NCI-H69 (cell line): ENCODE results near the gene KRTAP10-12.
"Not testable (repeated sequence)": the region's sequence is repeated elsewhere in the genome, so short reads cannot be mapped to it uniquely, and the experiment has no call there.

ENCODE experiments used
- DNase-seq: peaks from one replicate; lab custom pipeline; 2025; lab: John Stamatoyannopoulos, UW

The KRTAP10-12 gene

DNA sequence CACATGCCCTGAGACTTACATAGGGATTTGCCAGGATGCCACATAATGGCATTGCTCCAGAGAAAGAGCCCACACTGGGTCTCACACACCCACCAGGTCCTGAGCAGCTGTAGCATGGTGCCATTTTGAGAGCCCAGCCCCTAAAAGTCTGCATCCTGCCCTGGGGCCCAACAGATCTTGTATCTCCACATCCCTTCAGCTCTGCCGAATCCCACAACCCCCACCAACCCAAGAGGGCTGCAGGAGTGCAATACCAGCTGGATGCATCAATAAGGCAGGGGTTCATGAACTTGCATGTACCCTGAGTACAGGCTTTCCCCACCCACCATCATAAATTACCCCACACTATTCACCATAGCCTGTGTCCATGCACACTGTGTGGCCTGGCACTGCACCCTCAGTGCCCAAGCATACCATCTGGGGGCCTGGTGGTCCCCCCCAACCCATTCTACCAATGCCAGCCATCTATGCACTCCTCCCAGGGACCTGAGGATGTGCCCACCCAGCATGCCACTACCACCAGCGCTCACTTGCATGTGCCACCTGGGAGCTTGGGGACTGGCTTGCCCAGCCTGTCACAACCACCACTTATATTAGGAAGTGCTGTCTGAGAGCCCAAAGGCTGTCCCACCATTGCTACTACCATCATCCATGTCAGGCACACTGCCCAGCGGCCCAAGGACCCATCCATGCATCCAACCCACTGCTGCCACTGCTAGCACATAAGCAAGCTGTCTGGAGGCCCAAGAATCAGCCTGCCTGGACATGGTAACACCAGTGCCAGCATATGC is 26.1 kb upstream of the KRTAP10-12 start:
- DNase-seq, result no peak

DNA sequence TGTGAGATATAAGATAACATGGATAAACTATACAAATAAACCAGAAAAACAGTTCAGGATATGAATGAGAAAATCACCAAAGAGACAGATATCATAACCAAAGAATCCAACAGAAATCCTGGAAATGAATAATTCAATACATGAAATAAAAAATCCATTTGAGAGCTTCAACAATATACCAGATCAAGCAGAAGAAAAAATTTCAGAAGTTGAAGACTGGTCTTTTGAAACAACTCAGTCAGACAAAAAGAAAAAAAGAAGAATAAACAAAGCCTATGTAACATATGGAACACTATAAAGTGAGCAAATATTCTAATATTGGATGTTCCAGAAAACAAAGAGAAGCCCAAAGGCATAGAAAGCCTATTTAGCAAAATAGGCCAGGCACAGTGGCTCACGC is 25.1 kb upstream of the KRTAP10-12 start:
- DNase-seq, result no peak

DNA sequence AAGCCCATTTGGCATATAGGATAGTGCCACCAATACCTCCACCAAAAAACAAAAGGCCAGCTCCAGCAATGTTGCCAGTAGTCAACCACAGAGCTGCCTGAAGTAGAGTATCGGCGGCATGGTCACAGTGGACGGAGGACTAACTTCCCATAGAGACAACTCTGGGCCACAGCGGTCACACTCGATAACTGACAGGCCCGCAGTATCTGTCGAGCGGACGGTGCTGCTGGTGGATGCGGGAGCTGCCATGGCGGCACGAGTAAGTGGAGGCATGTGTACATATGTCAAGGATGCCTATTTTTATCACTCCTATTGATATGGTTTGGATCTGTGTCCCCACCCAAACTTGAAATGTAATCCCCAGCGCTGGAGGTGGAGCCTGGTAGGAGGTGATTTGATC is 19.1 kb upstream of the KRTAP10-12 start:
- DNase-seq, result no peak

DNA sequence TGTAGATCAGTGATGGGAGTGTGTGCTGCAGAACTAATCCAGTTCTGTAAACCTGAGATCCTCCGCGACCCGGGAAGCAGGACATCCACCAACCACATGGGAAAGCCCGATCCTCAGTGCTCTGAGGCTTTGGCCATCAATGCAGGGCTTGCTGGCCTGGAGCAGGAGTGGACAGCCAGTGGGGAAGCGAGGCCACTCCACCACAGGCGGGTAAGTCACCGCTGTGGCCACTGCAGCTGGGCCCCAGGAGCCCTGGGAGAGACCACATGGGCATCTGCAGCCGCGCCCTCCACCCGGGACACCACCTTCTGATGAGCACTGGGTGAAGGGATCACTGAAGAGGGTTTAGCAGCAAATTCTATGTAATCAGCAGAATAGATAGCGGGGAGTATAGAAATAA is 15.8 kb upstream of the KRTAP10-12 start:
- DNase-seq, result no peak

DNA sequence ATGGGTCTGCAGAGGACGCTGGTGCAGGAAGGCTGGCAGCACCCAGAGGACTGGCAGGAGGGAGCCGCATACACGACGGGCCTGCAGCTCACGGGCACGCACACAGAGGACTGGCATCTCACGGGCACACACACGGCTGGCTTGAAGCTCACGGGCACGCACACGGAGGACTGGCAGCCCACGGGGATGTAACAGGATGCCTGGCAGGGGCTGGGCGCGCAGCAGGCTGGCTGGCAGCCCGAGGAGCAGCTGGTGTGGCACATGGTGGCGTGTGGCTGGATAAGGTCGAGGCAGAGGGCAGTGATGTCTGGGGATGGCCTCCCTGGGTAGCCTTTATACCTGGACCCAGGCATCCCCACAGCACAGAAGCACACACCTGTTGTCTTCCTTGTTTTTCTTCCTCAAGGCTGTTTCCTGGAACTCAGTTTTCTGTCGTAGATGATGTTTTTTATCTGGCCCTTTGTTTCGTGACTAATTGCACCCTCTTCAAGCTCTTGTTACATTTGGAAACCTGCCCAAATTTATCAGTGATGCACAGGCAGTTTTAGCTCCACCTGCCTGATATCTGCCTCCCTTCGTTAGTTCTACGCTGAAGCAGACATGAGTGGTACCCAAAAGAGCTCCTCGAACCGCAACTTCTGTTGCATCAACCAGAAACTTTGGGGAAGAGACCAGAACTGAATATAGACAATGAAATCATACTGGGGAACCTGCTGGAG is 15.0 kb upstream of the KRTAP10-12 start, which contains the start of gene KRTAP12-1:
TSS of gene KRTAP12-1 (minus strand) at position 303 of the 719 bp plus-strand sequence. CDS start at position 263, 40 bp downstream.
- peak; percentile 98 for DNase-seq

DNA sequence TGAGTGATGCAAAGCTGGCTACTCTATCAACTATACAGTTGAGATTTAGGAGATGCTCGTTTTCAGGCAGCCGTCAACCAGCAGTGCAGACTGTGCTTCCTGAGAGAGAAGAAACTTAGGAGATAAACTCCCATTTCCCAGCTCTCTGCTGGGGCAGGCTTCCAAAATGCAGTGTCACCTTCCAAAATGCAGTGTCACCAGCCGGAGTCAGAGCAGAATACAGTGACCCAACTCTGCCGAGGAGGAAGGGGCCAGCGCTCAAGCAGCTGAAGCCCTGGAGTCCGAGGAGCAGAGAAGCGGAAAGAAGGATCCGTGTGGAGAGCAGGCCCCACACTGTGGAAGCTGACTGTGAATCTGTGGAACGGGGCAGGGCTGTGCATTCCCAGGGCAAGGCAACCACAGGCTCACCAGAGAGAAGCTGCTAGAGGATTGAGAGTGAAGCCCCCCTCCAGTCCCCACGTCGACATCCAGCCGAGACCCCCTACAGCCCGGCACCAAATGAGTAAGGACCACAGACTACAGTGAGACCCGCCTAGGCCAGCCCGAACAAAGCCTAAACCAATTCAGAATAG is 14.3 kb upstream of the KRTAP10-12 start:
- DNase-seq, result no peak

DNA sequence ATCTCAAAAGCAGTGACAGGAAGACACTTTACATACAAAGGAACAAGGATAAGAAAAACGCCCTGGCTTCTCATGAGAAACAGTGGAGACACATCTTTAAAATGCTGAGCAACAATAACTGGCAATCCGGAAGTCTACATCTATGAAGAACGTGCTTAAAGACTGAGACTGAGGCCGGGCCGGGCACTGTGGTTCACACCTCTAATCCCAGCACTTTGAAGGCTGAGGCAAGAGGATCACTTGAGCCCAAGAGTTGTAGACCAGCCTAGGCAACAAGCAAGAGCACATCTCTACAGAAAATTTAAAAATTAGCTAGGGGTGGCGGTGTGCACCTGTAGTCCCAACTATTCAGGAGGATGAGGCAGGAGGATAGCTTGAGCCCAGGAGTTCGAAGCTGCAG is 12.9 kb upstream of the KRTAP10-12 start:
- DNase-seq, result no peak

DNA sequence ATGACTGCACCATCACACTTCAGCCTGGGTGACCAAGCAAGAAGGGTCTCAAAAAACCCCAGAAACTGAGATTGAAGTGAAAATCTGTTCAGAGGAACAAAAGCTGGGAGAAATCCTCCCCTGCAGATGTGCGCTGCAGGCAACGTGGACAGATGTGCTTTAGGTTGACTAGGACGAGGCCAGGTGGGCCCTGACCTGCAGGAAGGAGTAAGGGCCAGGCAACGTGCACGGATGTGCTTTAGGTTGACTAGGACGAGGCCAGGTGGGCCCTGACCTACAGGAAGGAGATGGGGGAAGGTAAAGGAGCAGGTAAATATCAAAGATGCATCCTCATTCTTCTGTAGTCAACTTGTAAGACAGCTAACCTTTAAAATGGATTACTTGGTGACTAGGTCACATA is 12.5 kb upstream of the KRTAP10-12 start:
- DNase-seq, result no peak

DNA sequence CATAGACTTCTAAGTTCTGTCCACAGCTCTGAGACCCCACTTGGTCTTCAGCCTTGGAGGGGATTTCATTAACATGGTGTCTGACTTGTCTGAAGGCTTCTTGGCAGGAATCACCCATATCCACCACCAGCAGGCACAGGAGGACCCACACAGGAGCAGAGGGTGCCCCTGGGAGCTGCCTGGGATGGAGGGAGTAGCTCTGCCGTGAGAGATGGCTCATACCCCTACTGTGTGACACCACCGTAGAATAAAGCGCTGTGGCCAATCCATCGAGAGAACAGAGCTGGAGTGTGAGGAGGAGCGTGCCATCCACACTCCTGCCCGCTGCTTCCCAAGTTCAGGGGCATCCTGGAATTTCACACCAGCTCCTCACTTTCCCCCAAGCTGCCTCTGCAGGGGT is 11.9 kb upstream of the KRTAP10-12 start:
- not testable (repeated sequence) for DNase-seq

DNA sequence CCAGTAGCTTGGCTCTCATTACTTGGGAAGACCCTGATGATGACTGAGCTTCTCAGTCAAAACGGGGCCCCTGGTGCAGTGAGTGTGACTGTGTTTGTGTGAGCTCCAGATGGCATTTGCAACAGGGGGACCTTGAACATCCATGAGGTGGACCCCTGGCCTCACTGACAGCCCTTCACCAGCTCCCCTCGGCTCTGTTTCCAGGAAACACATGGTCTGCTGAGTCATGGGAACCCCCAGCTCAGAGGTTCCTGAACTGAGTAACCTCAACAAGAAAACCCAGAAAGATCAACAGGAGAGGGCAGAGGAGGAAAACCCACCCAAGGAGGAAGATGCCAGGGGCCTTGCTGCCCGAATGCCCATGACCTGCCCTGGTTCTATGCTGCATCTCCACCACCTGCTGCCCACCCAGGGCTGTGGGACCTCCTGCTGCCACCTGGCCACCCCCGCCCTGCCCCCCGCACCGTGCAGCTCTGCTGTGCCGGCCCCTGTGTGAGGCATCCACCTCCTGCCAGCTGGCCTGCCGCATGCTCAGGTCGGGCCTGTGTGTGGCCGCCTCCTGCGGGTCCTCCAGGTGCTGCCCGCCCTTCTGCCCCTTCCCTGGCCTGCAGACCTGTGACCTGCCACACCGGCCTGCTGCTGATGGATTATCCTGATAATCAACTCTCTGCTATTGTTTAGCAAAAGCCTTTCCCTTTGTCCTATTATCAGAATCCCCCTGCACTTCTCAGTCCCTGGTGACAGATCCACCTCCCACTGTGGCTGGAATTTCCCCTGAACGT is 10.8 kb upstream of the KRTAP10-12 start:
- no peak for DNase-seq

DNA sequence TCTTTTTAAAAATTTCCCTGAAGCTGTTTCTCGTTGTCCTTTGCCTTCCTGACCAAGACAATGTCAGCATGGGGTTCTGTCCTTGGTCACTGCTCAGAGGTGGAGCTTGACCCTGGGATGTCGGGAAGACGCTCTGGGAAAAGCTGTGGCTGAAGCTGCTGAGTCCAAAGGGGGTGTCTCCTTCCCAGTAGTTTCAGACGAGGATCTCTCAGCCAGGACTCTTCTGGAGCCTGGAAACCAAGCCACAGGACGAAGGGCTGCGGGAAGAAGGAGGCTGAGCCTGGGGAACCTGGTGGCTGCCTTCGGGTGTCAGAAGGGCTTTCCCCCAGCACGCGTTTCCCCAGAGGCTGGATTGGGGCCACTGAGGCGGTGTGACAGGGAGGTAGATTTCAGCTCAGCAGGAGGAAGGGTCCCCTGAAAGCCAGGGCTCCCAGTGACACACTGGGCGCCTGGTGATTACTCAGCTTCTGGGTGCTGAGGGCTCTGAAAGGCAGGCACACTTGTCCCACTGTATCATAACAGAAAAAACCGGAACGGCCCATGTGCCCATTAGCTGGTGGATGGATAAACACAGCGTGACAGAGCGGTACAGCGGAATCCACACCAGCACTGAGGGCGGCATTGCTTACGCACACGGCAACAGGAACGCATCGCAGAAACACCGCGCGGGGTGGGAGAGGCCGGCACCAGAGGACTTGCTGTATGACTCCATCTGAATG is 10.0 kb upstream of the KRTAP10-12 start:
- peak; percentile 30 for DNase-seq

DNA sequence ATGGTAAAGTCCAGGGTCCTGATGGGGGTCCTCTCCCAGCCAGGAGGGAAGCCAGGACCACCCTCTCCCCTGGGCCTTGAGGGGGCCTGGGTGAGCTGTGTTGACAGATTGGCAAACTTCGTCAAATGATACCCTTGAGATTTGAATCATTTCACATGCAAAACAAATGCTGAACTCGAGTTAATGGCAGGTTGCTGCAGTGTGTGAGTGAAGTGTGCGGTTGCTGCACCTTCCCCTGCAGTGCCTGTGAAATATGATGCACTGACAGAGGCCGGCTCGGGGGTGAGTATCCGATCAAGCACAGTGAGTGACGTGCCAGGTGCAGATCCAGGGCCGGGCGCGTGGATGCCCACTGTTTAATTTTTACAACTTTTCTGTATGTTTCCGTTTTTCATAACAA is 9.3 kb upstream of the KRTAP10-12 start:
- peak; percentile 60 for DNase-seq

DNA sequence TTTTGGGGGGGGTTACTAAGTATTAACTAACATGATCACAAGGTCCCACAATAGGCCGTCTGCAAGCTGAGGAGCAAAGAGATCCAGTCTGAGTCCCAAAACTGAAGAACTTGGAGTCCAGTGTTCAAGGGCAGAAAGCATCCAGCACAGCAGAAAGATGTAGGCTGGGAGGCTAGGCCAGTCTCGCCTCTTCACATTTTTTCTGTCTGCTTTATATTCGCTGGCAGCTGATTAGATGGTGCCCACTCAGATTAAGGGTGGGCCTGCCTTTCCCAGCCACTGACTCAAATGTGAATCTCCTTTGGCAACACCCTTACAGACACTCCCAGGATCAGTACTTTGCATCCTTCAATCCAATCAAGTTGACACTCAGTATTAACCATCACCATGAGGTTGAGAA is 7.2 kb upstream of the KRTAP10-12 start:
- DNase-seq, result not testable (repeated sequence)

DNA sequence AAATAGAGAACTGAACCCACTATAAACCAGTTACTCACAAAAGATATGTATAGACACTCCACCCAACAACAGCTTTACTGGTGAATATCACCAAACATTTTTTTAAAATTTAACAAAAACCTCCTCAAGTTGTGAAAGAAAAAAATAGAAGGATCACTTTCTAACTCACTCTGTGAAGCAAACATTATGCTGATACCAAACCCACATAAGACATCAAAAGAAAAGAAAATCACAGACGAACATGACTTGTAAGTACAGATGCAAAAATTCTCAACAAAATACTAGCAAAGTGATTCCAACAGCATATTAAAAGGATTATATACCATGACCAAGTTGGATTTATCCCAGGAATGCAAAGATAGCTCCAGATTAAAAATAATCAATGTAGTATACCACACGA is 5.3 kb upstream of the KRTAP10-12 start:
- no peak for DNase-seq

DNA sequence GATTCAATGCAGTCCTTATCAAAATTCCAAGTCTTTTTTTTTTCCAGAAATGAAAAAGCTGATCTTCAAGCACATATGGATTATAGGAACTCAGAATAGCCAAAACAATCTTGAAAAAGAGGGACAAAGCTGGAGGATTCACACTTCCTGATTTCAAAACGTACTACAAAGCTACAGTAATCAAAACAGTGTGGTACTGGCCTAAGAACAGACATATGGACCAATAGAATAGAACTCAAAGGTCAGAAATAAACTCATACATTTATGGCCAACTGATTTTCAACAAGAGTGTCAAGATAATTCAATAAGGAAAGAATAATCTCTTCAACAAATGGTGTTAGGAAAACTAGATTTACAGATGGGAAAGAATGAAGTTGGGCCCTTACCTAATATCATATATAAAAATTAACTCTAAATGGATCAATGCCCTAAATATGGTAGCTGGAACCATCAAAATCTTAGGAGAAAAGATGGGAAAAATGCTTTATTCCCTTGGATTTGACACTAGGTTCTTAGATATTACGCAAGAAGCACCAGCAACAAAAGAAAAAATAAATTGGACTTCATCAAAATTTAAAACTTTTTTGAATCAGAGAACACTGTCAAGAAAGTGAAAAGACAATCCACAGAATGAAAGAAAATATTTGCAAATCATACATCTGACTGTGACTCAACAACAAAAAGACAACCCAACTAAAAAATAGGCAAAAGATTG is 4.0 kb upstream of the KRTAP10-12 start:
- no peak for DNase-seq

DNA sequence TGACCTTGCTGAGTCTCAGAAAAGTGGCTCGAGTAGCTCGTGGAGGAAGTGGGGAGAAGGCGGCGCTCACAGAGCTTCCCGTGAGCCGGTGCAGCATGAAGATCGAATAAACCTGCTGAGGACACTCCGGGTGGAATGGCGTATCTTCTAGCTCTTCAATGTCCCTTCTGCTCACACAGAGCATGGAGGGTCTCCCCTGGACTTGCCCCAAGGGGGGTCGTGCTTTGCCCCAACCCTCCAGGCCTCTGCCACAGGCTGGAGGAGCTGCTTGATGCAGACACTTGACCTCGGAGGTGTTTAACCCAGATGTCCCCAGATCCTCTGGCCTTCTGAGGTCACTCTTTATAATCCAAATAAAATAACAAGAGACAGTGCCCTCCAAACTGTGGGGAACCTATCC is 2.2 kb upstream of the KRTAP10-12 start:
- DNase-seq, result no peak

DNA sequence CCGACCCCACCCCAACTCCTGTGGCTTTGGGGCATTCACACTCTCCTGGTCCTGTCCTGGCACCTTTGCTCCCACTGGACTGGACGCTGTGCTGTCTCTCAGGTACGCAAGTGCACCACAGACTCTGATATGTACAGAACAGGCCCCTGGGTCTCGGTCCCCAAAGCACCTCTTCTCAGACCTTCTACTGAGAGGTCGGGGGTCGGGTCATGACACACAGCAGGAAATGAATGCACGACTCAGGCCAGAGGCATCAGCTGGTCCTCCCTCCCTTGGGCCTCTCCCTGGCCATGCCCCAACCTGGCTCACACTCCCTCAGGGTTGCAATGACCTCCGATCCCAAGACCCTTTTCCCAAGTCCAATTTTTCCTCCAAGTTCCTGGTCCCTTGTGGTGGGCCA is 1.8 kb upstream of the KRTAP10-12 start:
- no peak for DNase-seq

DNA sequence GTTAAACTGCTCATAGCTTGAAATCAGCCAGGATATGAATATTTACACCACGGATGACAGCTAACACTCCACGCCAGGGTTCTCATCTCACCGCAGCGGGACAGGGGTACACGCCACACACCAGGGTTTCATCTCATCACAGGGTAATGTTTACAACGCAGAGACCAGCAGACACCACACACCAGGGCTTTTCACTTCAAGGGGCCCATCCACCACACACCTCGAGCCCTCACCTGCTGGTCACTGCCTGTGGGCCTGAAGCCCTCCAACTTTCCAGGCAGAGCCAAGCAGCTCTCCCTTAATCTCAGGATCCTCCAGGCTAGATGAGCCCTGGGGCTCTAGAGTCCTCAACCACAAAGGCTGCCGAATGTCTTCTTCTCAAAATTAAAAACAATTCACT is 1.3 kb upstream of the KRTAP10-12 start:
- DNase-seq, result no peak

DNA sequence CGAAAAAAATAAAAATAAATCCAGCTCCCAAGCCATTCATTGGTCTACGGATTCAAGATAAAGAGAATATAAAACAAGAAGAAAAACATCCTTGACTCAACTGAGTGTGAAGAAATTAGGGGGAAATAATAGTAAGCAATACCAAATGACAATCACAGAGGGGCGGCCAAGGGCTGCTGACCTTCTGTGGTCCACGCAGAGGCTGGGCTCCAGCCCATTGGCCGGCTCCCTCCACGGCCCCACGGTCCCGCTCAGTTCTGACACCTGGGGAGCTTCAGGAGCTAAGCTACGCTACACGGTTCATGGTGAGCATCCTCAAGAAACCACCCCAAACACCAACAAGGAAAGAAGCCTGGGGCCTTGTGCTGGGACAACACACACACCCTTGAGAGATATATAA is 400 bp upstream of the KRTAP10-12 start:
- DNase-seq, result no peak

DNA sequence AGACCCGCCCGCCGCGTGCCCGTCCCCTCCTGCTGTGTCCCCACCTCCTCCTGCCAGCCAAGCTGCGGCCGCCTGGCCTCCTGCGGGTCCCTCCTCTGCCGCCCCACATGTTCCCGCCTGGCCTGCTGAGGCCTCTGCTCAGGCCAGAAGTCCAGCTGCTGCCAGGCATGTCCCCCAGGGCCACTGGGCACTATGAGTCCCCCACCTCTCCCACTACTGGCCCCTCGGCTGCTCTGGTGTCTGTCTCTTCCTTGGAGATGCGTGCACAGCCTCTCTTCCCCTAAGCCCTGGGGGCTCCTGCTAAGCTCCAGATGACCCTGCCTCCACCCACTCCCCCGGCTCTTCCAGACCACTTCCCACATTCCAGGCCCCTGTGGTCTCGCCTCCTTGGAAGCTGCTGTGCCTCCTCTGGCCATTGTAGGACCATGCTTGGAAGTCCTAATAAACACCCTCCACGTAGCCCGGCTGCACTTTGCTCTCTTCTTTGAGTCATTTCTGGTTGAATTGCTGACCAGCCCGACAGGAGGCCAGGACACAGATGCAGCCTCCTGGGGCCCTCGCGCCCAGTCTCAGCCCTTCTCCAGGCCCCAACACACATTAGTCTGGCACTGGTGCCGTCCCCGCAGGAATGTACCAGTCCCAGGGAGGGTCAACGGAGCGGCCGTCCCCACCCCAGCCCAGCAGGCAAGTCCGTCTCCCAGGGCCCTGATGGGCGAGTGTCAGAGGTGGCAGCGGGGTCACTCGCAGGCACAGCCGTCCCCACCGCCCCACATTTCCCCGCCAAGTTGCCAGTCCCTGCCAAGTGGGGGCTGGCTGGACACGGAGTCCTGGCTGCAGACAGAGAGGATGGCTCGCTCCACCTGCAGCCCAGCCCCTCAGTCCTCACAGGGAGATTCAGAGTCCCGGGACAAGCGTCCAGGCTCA is 1.1 kb downstream of the KRTAP10-12 start:
- peak; percentile 95 for DNase-seq
